A673 (cell line): Measurements from ENCODE around the gene ORM1. TPM values are rescaled to one million over a fixed set of nuclear protein-coding genes. Genes with fewer than 3 reads are reported as not detected.
"Not testable (repeated sequence)": the region's sequence is repeated elsewhere in the genome, so short reads cannot be mapped to it uniquely, and the experiment has no call there.

ENCODE experiments used
- BruUV-seq: library from RNA; stranded (reverse); fragments of 400-500 nt; replicated peaks from 2 replicates; lab custom pipeline; 2021; lab: Mats Ljungman, UMichigan
- CTCF ChIA-PET: fragments of 300-600 bp; sonication (Branson Sonifier 250); formaldehyde crosslinking; loops from one replicate; lab custom pipeline; 2022; ENCODE audit warnings: antibody characterized with exemption; lab: Charles Lee
- POLR2A ChIA-PET: fragments of 300-600 bp; sonication (Branson Sonifier 250); formaldehyde crosslinking; loops from one replicate; lab custom pipeline; 2022; ENCODE audit warnings: antibody characterized with exemption; ENCODE audit not compliant: low non-redundant PET; lab: Charles Lee
- DNase-seq: peaks from one replicate; pipeline ENCODE4 v3.0.0-alpha.2; 2015; ENCODE audit warnings: low spot score
- H3K27ac ChIP-seq: fragments of 200-600 bp; sonication (generic); 2 replicates; pipeline ENCODE4 v1.5.1; 2016; ENCODE audit warnings: mixed run types, low read depth, mild to moderate bottlenecking, mixed read lengths, antibody characterized with exemption, low read length; ENCODE audit not compliant: poor library complexity, severe bottlenecking
- H3K27me3 ChIP-seq: fragments of 200-600 bp; sonication (generic); replicated peaks from 2 replicates; pipeline ENCODE4 v1.6.1; 2017; ENCODE audit warnings: mixed run types, low read depth, mild to moderate bottlenecking, mixed read lengths, antibody characterized with exemption, low read length; ENCODE audit not compliant: insufficient read depth, poor library complexity
- H3K36me3 ChIP-seq: fragments of 200-600 bp; sonication (generic); 2 replicates; pipeline ENCODE4 v1.6.1; 2016; ENCODE audit warnings: mixed run types, mild to moderate bottlenecking, mixed read lengths, antibody characterized with exemption, low read length; ENCODE audit not compliant: insufficient read depth, poor library complexity, severe bottlenecking
- H3K4me1 ChIP-seq: fragments of 200-600 bp; sonication (generic); 2 replicates; pipeline ENCODE4 v1.6.1; 2017; ENCODE audit warnings: mixed run types, mild to moderate bottlenecking, mixed read lengths, antibody characterized with exemption, low read length; ENCODE audit not compliant: insufficient read depth, poor library complexity, severe bottlenecking
- H3K4me3 ChIP-seq: fragments of 200-600 bp; sonication (generic); 2 replicates; pipeline ENCODE4 v1.5.1; 2016; ENCODE audit warnings: low read depth, mixed run types, mild to moderate bottlenecking, mixed read lengths, low read length; ENCODE audit not compliant: poor library complexity, severe bottlenecking
- H3K9me3 ChIP-seq: fragments of 200-600 bp; sonication (generic); 2 replicates; pipeline ENCODE4 v1.6.1; 2016; ENCODE audit warnings: mixed run types, low read depth, mild to moderate bottlenecking, mixed read lengths, antibody characterized with exemption, low read length; ENCODE audit not compliant: poor library complexity, severe bottlenecking
- EZH2 ChIP-seq: fragments of 200-600 bp; sonication (generic); IDR thresholded peaks from 2 replicates; pipeline ENCODE4 v1.6.1; 2017; ENCODE audit warnings: borderline replicate concordance, low read depth, mild to moderate bottlenecking, mixed read lengths, antibody characterized with exemption, low read length; ENCODE audit not compliant: poor library complexity, severe bottlenecking
- intact Hi-C: fragments of 100-400 bp; cut with micrococcal nuclease; formaldehyde crosslinking; loops from one replicate; pipeline ENCODE4 v1.10.0; 2022; ENCODE audit not compliant: unreplicated experiment
- total RNA-seq: library from RNA; stranded (reverse); gene quantifications from 2 replicates; pipeline ENCODE4 v1.2.3, GENCODE V29; 2021
- TF ChIP-seq, protein P1 (sequence below): fragments of 300-800, 200-600 bp; sonication (generic); conservative IDR thresholded peaks from 2 replicates; pipeline ENCODE4 v1.5.1; 2017; ENCODE audit warnings: low read depth, mild to moderate bottlenecking, antibody characterized with exemption, low read length, moderate library complexity, mixed read lengths

ORM1 gene
- total RNA-seq, 1 experiment from 2014 or later = not detected

DNA sequence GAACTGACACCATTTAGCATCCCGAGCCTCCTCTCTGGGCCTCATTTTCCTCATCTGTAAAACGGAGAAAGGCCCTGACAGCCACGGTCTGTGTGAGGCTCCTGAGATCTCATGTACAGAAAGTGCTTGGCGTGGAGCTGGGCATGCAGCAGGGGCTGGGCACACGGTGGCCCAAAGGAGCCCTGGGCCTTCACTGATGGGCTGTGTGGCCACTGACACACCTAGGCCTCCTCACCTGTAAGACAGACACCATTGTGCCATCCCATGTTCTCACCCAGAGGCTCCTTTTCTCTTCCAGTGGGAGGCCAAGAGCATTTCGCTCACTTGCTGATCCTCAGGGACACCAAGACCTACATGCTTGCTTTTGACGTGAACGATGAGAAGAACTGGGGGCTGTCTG, 1.6 kb downstream of the ORM1 start:
- Histone ChIP-seq H3K27me3 (no peaks in the 10 kb centered on the region), H3K9me3 (no peaks in the 10 kb centered on the region), H3K4me3 (no peak overlapping the region), H3K4me1 (no peaks in the 10 kb centered on the region), H3K27ac (no peak overlapping the region), H3K36me3 (no peaks in the 10 kb centered on the region)
- POLR2A ChIA-PET = no interaction called here
- TF ChIP-seq EZH2 = no peak
- TF ChIP-seq, protein P1, sequence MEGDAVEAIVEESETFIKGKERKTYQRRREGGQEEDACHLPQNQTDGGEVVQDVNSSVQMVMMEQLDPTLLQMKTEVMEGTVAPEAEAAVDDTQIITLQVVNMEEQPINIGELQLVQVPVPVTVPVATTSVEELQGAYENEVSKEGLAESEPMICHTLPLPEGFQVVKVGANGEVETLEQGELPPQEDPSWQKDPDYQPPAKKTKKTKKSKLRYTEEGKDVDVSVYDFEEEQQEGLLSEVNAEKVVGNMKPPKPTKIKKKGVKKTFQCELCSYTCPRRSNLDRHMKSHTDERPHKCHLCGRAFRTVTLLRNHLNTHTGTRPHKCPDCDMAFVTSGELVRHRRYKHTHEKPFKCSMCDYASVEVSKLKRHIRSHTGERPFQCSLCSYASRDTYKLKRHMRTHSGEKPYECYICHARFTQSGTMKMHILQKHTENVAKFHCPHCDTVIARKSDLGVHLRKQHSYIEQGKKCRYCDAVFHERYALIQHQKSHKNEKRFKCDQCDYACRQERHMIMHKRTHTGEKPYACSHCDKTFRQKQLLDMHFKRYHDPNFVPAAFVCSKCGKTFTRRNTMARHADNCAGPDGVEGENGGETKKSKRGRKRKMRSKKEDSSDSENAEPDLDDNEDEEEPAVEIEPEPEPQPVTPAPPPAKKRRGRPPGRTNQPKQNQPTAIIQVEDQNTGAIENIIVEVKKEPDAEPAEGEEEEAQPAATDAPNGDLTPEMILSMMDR = no peak
- intact Hi-C loops = no loop called here
- no TSS peak for BruUV-seq
- DNase-seq = no peak
- CTCF ChIA-PET = no interaction called here

DNA sequence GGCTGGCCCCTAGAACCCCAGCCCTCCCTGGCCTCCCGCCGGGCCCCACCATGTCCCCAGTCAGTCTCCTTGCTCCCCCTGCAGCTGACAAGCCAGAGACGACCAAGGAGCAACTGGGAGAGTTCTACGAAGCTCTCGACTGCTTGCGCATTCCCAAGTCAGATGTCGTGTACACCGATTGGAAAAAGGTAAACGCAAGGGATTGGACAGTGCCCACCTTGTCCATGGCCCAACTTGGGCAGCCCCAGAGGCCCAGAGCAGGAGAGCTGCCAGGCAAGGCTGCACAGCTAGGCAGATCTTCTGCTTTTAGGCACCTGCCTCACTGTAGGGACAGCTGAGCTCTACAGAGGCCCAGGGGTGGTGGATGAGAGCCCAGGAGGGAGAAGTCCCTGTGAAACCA, 2.1 kb downstream of the ORM1 start:
- H3K4me1 ChIP-seq, H3K36me3 ChIP-seq, H3K4me3 ChIP-seq, POLR2A ChIA-PET, H3K27me3 ChIP-seq, DNase-seq, H3K27ac ChIP-seq, H3K9me3 ChIP-seq, CTCF ChIA-PET, intact Hi-C loops, BruUV-seq: not testable (repeated sequence)

DNA sequence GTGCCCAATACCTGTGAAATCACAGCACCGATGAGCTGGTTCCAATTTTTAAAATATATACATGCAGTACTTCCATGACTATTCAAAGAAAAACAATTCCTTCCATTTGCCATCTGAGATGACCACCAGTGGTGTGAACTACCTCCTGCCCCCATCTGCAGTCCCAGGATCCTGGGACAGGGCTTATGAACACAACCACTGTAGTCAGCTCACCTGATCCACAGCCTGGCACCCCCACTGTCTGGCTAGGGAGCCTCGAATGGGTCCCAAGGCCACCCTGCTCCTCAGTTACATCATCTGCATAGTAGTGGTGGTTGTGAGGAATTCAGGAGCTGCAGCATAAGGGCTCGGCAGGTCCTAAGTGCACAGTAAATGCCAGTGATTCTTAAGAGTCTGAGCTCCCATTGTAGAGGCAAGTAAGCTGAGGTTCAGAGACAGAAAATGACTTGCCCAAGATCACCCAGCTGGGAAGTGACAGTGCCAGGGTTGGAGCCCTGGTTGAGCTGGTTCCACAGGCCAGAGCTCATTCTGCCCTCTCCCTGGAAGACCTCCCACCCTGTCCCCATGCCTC, 2.9 kb downstream of the ORM1 start:
- H3K27ac ChIP-seq, CTCF ChIA-PET: not testable (repeated sequence)

DNA sequence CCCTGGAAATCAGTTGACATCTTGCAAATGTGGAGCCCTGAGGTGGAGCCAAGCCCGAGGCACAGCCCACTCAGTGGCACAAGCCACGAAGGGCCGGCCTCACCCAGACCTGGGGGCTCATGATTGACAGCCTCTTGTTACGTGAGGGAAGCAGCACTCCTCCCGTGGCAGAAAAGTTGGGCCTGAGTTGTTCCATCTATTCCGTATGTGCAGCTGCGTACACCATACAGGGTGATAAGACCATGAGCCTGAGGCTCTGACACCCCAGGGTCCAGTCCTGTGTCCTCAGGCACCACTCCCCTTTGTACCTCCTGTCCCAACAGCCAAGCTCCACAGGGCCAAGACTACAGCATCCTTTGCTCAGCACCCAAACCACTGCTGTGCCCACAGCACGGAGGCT, 4.9 kb downstream of the ORM1 start:
- Histone ChIP-seq H3K4me3 (no peak overlapping the region), H3K36me3 (no peaks in the 10 kb centered on the region), H3K4me1 (no peaks in the 10 kb centered on the region), H3K9me3 (no peaks in the 10 kb centered on the region), H3K27me3 (no peaks in the 10 kb centered on the region), H3K27ac (no peak overlapping the region)
- POLR2A ChIA-PET = no interaction called here
- BruUV-seq = no TSS peak
- no peak for TF ChIP-seq EZH2
- TF ChIP-seq, protein P1 = no peak
- DNase-seq = no peak
- CTCF ChIA-PET = no interaction called here
- intact Hi-C loops = no loop called here

More for the DNA sequence above, 2.9 kb downstream of the ORM1 start:
- intact Hi-C loops, H3K27me3 ChIP-seq, H3K4me1 ChIP-seq, H3K36me3 ChIP-seq, POLR2A ChIA-PET, H3K9me3 ChIP-seq, H3K4me3 ChIP-seq, BruUV-seq, DNase-seq: not testable (repeated sequence)

DNA sequence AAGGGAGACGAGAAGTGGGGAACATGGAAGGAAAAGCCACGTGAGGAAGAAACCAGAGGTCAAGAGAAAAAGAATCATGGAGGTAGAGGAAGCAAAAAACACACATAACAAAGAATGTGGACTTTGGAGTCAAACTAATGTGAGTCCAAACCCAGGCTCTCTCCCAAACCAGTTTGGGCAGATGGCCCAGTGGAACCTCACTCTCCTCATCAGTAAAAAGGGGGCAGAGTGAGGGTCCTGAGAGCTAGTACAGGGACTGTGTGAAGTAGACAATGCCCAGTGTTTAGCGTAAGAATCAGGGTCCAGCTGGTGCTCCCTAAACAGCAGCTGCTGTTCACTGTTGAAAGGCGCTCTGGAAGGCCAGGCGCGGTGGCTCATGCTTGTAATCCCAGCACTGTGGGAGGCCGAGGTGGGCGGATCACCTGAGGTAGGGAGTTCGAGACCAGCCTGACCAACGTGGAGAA, 5.5 kb downstream of the ORM1 start:
- BruUV-seq, H3K36me3 ChIP-seq, DNase-seq, intact Hi-C loops, H3K4me1 ChIP-seq, H3K27ac ChIP-seq, H3K4me3 ChIP-seq, H3K9me3 ChIP-seq, CTCF ChIA-PET, H3K27me3 ChIP-seq, POLR2A ChIA-PET: not testable (repeated sequence)

DNA sequence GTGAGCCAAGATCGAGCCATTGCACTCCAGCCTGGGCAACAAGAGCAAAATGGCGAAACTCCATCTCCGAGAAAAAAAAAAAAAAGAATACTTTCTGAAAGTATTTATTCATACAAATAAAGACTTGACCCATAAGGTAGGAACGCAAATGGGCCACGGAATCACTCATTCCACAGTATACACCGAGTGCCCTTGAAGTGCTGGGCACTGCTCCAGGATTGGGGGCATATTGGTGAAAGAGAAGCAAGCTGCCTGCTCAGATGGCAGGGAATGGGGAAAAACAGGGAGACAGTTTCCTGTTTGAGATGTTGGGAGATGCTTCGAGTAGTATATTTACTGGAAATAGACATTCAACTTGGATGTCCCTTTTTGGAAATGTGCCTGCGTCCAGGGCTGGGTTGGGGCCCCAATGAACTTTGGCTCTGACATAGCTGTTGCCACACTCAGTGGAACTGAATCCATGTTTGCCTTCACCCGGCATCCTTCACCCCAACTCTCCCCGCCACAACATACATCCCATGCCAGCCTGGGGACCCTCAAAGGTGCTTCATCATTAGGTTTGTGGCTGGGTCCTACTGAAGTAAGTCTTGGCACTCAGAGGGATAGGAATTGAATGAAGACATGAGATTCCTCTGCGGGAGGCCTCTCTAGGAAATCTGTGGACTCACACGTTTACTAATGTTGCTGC, 6.2 kb downstream of the ORM1 start:
- H3K36me3 ChIP-seq, intact Hi-C loops, H3K4me1 ChIP-seq, BruUV-seq, H3K27me3 ChIP-seq, DNase-seq, H3K4me3 ChIP-seq, H3K9me3 ChIP-seq, H3K27ac ChIP-seq, POLR2A ChIA-PET: not testable (repeated sequence)
- CTCF ChIA-PET = interaction anchor here (0.7 kb wide), 1 partner anchor 57 kb away, joined by 5 read pairs; no protein-coding TSS in a partner anchor
